SU-DHL-6 (cell line): ENCODE data around the gene PNMA8C.

Source experiments
- EZH2phosphoT487 ChIP-seq: fragments of 200-600 bp; sonication (generic), shearing (Covaris generic); conservative IDR thresholded peaks from 2 replicates; pipeline ENCODE4 v1.6.1; 2018; ENCODE audit warnings: mild to moderate bottlenecking, antibody characterized with exemption, low read length, moderate library complexity, mixed read lengths
- TF ChIP-seq, protein P1 (sequence below): fragments of 200-600 bp; sonication (generic); IDR thresholded peaks from one replicate; pipeline ENCODE4 v1.5.1; 2017; ENCODE audit warnings: antibody characterized with exemption, mild to moderate bottlenecking, low read length, moderate library complexity; ENCODE audit not compliant: insufficient read depth, poor library complexity, severe bottlenecking

DNA sequence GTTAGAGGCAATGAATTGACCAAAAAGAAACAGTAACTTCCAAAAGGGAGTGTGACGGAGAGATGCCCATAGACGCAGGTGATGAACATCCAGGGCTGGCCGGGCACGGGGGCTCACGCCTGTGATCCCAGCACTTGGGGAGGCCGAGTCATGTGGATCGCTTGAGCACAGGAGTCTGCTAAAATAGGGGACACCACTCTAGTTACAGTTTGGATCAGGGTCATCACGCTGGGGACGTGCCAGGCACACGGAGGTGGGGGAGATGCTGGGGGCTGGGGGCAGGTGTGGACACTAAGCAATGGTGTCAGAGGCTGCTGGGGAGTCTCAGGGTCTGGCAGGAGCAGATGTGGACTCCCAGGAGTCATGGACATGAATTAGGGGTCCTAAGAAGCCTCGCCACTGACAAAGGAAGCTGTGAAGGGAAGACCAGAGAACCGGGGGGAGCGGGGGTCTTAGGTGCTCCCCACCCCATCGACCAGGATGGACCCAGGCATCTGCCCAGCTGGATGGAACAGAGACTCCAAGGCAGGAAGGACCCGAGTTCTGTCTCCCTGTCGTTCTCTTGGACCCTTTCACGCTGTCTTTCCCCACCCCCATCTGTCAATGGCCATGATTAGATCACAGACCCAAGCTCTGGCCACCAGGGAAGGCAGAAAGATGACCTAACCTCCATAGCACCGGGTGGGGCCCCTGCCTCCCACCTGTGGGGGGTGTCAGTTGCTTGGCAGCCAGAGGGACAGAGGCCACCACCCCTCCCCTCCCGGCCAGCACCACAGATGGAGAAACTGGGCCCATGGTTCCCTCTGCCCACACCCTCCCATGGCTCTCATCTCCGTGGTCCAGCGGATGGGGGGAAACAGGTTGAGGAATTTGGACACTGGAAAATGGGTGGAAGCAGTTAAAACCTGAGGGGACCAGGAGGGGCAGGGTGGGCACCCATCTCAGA, 35.0 kb downstream of the PNMA8C start:
- TF ChIP-seq, protein P1, sequence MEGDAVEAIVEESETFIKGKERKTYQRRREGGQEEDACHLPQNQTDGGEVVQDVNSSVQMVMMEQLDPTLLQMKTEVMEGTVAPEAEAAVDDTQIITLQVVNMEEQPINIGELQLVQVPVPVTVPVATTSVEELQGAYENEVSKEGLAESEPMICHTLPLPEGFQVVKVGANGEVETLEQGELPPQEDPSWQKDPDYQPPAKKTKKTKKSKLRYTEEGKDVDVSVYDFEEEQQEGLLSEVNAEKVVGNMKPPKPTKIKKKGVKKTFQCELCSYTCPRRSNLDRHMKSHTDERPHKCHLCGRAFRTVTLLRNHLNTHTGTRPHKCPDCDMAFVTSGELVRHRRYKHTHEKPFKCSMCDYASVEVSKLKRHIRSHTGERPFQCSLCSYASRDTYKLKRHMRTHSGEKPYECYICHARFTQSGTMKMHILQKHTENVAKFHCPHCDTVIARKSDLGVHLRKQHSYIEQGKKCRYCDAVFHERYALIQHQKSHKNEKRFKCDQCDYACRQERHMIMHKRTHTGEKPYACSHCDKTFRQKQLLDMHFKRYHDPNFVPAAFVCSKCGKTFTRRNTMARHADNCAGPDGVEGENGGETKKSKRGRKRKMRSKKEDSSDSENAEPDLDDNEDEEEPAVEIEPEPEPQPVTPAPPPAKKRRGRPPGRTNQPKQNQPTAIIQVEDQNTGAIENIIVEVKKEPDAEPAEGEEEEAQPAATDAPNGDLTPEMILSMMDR = no peak
- TF ChIP-seq EZH2phosphoT487 = no peak
